ENCODE results near the gene ESPL1. TPM values are rescaled to one million over a fixed set of nuclear protein-coding genes. Genes with fewer than 3 reads are reported as not detected.

ESPL1 gene
- total RNA-seq, 4 donors from 2014 or later = 0.13 to 2.3 (median 0.64) TPM

DNA sequence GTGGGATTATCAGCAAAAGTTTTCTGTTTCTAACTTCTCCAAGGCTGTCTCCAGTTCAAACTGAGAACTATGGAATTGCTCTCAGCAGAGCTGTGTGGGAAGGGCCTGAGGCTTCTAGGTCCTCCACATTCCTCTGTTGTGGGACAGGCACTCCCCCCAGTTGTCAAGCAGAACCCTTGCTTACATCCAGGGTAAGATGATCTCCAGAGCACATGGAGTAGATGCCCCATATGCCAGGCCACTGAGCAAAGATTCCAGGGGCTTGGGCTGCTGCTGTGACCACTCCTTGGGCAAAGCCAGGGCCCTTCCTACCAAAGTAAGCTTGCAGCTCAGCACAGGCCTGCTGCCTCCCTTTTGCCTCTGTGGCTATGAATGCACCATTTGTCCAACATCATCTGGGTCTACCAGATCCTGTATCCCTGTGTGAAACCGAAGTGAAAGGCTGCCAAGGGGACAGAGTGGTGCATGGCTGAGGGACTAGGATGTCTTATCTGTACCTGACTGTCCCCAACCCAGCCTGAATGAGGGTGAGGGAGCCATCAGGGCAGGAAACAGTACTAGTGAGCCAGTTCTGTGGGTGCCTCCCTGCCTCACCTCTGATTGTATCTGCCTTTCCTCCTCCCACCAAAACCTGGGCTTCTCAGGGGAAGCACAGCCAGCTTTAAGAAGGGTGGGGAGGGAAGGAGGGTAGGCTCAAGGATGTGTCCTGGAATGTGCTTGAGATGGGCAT, 13.1 kb upstream of the ESPL1 start:
- no peak overlapping the region for H3K27ac ChIP-seq
- H3K9me3 ChIP-seq = no peaks in the 10 kb centered on the region
- H3K4me3 ChIP-seq = no peak overlapping the region
- no peak for ATAC-seq
- no CpG with 5 or more reads among the region's 1 CpG for WGBS, 2 donors (ENCODE audit: low coverage in 1 of 2)
- peaks cover 0 to 31% of the 10 kb centered on the region in 2 donors for H3K36me3 ChIP-seq
- no peaks in the 10 kb centered on the region for H3K27me3 ChIP-seq
- H3K4me1 ChIP-seq = peaks cover 0 to 39% (median 21%) of the 10 kb centered on the region in 3 donors
- no peak for TF ChIP-seq POLR2AphosphoS5 (IDR thresholded peaks at IDR 0.05)
- TF ChIP-seq, protein P1, sequence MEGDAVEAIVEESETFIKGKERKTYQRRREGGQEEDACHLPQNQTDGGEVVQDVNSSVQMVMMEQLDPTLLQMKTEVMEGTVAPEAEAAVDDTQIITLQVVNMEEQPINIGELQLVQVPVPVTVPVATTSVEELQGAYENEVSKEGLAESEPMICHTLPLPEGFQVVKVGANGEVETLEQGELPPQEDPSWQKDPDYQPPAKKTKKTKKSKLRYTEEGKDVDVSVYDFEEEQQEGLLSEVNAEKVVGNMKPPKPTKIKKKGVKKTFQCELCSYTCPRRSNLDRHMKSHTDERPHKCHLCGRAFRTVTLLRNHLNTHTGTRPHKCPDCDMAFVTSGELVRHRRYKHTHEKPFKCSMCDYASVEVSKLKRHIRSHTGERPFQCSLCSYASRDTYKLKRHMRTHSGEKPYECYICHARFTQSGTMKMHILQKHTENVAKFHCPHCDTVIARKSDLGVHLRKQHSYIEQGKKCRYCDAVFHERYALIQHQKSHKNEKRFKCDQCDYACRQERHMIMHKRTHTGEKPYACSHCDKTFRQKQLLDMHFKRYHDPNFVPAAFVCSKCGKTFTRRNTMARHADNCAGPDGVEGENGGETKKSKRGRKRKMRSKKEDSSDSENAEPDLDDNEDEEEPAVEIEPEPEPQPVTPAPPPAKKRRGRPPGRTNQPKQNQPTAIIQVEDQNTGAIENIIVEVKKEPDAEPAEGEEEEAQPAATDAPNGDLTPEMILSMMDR (IDR thresholded peaks at IDR 0.05) = no peak
- TF ChIP-seq EP300 (IDR thresholded peaks at IDR 0.05) = no peak
- TF ChIP-seq POLR2A (IDR thresholded peaks at IDR 0.05) = no peak

DNA sequence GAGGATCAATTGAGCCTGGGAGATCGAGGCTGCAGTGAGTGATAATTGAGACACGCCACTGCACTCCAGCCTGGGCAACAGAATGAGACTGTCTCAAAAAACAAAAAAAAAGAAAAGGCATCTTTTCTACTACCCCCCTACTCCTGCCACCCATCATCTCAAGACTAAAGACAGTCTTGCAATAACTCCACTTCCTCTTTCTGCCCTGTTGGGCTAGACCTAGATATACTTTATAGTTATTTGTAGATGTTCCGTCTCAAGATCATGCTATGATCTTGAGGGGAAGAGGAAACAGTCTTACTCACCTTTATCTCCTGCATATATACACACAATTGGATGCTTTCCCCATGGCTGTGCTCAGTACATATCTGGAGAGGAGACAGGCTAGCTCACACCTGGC, 12.1 kb upstream of the ESPL1 start:
- H3K9me3 ChIP-seq = no peaks in the 10 kb centered on the region
- no peak overlapping the region for H3K4me3 ChIP-seq
- H3K27me3 ChIP-seq = no peaks in the 10 kb centered on the region
- H3K27ac ChIP-seq = no peak overlapping the region
- ATAC-seq = no peak
- peaks cover 0 to 31% of the 10 kb centered on the region in 2 donors for H3K36me3 ChIP-seq
- peaks cover 0 to 29% (median 18%) of the 10 kb centered on the region in 3 donors for H3K4me1 ChIP-seq
- TF ChIP-seq, protein P1 (IDR thresholded peaks at IDR 0.05) = no peak
- TF ChIP-seq POLR2AphosphoS5 (IDR thresholded peaks at IDR 0.05) (no peak), POLR2A (IDR thresholded peaks at IDR 0.05) (no peak), EP300 (IDR thresholded peaks at IDR 0.05) (no peak)
- 72 to 88% methylated on average over 3 of the region's 3 CpGs for WGBS, 2 donors (ENCODE audit: low coverage in 1 of 2)

DNA sequence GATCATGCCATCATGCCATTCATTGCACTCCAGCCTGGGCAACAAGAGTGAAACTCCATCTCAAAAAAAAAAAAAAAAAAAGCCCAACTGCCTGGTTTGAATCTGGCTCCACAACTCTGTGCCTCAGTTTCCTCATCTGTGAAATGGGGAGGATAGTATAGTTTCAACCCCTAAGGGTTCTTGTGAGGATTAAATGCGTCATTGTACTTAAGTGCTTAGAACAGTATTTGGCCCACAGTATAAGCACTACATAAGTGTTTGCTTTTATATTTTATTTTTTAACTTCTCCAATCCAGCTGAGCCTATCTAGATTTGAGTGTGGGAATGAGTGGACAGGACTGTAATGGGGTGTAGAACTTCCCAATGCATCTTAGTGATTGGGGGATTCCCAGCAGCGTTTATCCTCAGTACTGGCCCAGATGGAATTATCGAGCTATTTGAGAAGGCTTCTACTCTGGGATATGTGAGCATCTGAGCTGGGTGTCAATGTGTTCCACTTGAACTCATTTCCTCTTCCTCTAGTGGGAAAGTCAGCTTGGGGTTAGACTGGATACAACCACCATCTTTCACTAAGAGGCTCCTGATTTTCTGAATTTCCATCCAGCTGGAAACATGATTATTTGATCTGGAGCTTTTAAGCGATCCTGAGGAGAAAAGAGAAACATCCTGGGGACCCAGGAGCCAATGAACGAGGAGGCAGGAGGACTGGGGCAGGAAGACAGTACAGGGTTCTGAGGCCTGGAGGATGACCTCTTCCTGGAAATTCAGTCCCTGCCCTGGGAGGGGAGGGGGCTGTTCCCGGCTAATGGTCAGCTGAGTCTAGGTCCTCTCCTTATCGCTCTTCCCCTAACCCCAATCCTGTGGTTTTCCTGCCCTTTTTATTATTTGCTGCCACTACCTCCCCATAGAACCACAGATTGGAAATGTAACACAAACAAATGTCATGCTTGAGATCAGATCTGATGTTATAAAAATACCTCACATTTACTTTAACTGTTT, 9.3 kb upstream of the ESPL1 start:
- peaks cover 0 to 21% of the 10 kb centered on the region in 2 donors for H3K36me3 ChIP-seq
- no peak overlapping the region for H3K27ac ChIP-seq
- ATAC-seq = no peak
- no peaks in the 10 kb centered on the region for H3K9me3 ChIP-seq
- H3K4me1 ChIP-seq = peaks cover 0 to 7% (median 2%) of the 10 kb centered on the region in 3 donors
- WGBS, 2 donors (ENCODE audit: low coverage in 1 of 2) = 44 to 71% methylated on average over 6 to 7 of the region's 7 CpGs
- no peak overlapping the region for H3K4me3 ChIP-seq
- no peak for TF ChIP-seq POLR2AphosphoS5 (IDR thresholded peaks at IDR 0.05)
- no peaks in the 10 kb centered on the region for H3K27me3 ChIP-seq

DNA sequence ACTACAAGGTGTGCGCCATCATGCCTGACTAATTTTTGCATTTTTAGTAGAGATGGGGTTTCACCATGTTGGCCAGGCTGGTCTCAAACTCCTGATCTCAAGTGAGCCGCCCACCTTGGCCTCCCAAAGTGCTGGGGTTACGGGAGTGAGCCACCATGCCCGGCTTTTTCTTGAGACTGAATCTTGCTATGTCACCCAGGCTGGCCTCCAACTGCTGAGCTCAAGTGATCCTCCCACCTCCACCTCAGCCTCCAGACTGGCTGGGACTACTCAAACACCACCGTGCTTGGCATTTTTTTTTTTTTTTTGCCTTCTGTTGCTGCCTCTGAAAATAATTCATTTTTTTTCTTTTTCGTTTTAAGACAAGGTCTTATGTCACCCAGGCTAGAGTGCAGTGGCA, 8.2 kb upstream of the ESPL1 start:
- TF ChIP-seq, protein P1 (IDR thresholded peaks at IDR 0.05) = no peak
- no peak for TF ChIP-seq EP300 (IDR thresholded peaks at IDR 0.05)
- no peak for TF ChIP-seq POLR2A (IDR thresholded peaks at IDR 0.05)
- TF ChIP-seq POLR2AphosphoS5 (IDR thresholded peaks at IDR 0.05) = no peak
- peaks cover 0 to 10% of the 10 kb centered on the region in 2 donors for H3K36me3 ChIP-seq
- H3K9me3 ChIP-seq = no peaks in the 10 kb centered on the region
- no peaks in the 10 kb centered on the region for H3K4me1 ChIP-seq
- H3K27me3 ChIP-seq = no peaks in the 10 kb centered on the region
- no peak overlapping the region for H3K4me3 ChIP-seq
- WGBS, 2 donors (ENCODE audit: low coverage in 1 of 2) = 63 to 89% methylated on average over 3 of the region's 6 CpGs
- H3K27ac ChIP-seq = no peak overlapping the region
- ATAC-seq = no peak

DNA sequence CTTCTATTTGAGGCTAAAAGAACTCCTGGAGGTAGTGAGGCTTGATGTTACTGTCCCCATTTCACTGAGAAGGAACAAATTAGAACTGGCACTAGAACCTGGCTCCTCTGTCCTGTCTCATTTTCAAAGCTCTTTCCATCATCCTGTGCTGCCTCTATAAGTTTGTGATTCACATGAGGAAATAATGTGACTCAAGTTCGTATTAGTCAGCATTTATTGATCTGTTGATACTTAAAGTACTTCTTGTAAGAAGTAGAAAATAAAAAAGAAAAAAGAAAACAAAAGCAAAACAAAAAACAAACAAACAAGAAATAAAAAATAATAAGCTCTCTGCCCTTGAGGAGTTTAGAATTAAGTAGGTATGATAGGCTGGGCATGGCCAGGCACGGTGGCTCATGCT, 2.3 kb upstream of the ESPL1 start:
- H3K4me1 ChIP-seq = peaks cover 0 to 11% (median 0%) of the 10 kb centered on the region in 3 donors
- no peaks in the 10 kb centered on the region for H3K36me3 ChIP-seq
- H3K4me3 ChIP-seq = no peak overlapping the region
- ATAC-seq = no peak
- TF ChIP-seq POLR2AphosphoS5 (IDR thresholded peaks at IDR 0.05) (no peak), EP300 (IDR thresholded peaks at IDR 0.05) (no peak), POLR2A (IDR thresholded peaks at IDR 0.05) (no peak)
- TF ChIP-seq, protein P1 (IDR thresholded peaks at IDR 0.05) = no peak
- H3K27ac ChIP-seq = no peak overlapping the region
- no peaks in the 10 kb centered on the region for H3K9me3 ChIP-seq
- 71 to 84% methylated on average over 1 to 2 of the region's 2 CpGs for WGBS, 2 donors (ENCODE audit: low coverage in 1 of 2)
- no peaks in the 10 kb centered on the region for H3K27me3 ChIP-seq

All from gastroesophageal sphincter (tissue), 4 donors.